Vagina (tissue), 2 donors: ENCODE results near the gene TNFAIP1.

ENCODE experiments used
- POLR2A ChIP-seq, 2 donors: fragments of 450-650 bp; IDR thresholded peaks; one replicate each; pipeline ENCODE4 v1.6.1; 2017; ENCODE audit warnings: antibody characterized with exemption in 2 of 2, mild to moderate bottlenecking in 2 of 2, moderate library complexity in 2 of 2
- POLR2AphosphoS5 ChIP-seq, 2 donors: sonication (generic); formaldehyde crosslinking; IDR thresholded peaks; one replicate each; pipeline ENCODE4 v1.9.0; 2017; ENCODE audit warnings: antibody characterized with exemption in 2 of 2, mild to moderate bottlenecking in 2 of 2, low read depth in 1 of 2; ENCODE audit not compliant: insufficient read depth in 1 of 2
- TF ChIP-seq, protein P1 (sequence below), 3 experiments: fragments of 450-650 bp in 2 of 3; fragments of 200-600 bp in 1 of 3; sonication (generic) in 1 of 3; IDR thresholded peaks; one replicate each; pipeline ENCODE4 v1.5.1; 2017 to 2019; ENCODE audit warnings: antibody characterized with exemption in 3 of 3, mild to moderate bottlenecking in 2 of 3, moderate library complexity in 2 of 3

DNA sequence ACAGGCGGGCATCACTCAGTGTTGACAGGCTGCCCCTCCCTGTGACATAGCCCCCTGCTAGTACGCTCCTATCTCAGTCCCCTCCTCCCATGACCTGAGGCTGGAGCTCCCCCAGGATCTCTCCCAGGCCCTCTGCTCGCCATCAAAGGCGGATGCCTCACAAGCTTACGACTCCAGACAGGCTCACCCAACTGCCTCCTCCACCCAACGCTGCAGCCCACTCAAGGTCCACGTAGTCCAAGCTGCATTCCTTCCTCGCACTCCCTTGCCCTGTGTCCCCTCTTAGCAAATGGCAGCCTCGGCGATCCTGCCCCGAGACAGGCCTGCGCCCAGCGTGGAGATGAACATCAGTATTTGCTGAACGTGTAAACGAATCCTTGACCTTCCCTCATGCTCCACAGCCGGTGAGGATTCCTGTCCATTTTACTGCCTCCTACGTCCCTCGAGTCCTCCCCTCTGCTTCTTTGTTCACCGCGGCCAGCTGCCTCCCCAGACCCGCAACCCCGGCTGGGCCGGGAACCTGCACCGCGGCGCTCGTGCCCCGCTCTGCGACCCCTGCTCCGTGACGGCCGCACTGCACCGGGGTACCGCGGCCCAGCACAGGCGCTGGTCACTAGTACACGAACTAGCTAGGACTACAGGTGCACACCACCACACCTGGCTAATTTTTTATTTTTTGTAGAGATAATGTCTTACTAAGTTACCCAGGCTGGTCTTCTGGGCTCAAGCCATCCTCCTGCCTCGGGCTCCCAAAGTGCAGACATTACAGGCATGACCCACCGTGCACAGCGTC, 17.4 kb upstream of the TNFAIP1 start:
- TF ChIP-seq, protein P1, sequence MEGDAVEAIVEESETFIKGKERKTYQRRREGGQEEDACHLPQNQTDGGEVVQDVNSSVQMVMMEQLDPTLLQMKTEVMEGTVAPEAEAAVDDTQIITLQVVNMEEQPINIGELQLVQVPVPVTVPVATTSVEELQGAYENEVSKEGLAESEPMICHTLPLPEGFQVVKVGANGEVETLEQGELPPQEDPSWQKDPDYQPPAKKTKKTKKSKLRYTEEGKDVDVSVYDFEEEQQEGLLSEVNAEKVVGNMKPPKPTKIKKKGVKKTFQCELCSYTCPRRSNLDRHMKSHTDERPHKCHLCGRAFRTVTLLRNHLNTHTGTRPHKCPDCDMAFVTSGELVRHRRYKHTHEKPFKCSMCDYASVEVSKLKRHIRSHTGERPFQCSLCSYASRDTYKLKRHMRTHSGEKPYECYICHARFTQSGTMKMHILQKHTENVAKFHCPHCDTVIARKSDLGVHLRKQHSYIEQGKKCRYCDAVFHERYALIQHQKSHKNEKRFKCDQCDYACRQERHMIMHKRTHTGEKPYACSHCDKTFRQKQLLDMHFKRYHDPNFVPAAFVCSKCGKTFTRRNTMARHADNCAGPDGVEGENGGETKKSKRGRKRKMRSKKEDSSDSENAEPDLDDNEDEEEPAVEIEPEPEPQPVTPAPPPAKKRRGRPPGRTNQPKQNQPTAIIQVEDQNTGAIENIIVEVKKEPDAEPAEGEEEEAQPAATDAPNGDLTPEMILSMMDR (IDR thresholded peaks at IDR 0.05): no peak
- TF ChIP-seq POLR2A (IDR thresholded peaks at IDR 0.05): no peak
- no peak for TF ChIP-seq POLR2AphosphoS5 (IDR thresholded peaks at IDR 0.05; ENCODE audit: insufficient read depth in 1 of 2, low read depth in 1 of 2)
